ENCODE results near the gene IREB2.
"Not testable (repeated sequence)": the region's sequence is repeated elsewhere in the genome, so short reads cannot be mapped to it uniquely, and the experiment has no call there.

Gene IREB2

DNA sequence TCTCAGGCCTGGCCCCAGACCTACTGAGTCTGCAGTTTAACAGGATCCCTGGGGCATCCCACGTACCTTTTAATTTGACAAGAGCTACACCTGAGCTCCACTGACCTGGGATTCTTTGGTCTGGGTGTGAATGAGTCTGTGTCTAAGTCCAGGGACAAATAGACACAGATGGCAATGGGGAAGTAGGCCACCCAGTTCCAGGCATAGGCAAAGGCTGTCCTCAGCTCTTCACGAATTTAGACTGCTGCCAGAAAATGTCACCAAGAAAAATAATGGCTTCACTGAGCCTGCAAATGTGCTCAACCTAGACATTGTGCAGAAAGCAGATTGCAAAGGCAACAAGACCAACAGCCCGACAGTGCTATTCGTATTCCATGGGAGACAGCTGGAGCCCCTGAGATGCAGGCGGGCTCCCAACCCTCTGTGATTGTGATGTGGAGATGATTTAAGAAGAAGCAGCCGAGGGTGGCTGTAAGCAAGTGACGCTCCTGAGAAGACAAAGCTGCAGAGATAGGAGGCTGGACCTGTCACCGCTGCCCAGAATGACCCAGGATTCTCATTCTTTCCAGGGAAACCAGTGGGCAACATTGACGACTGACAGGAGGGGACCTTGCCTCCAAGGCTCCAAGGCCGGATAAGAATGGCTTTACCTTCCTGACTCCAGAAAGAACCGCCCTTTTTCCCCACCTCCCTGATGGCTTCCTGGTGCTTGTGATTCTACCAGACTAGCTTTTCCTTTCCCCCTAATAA, 39.8 kb upstream of the IREB2 start:
- Histone ChIP-seq H3K9me3 (ENCODE audit: severe bottlenecking) (no peaks in the 10 kb centered on the region), H3K4me1 (ENCODE audit: insufficient read depth, poor library complexity, severe bottlenecking) (no peaks in the 10 kb centered on the region), H3K36me3 (ENCODE audit: low read depth) (no peaks in the 10 kb centered on the region), H3K27me3 (ENCODE audit: insufficient read depth, poor library complexity, severe bottlenecking) (no peaks in the 10 kb centered on the region), H3K4me3 (ENCODE audit: severe bottlenecking) (no peak overlapping the region), H3K27ac (ENCODE audit: poor library complexity, severe bottlenecking) (no peak overlapping the region)
- ATAC-seq (ENCODE audit: low read depth): no peak
- DNase-seq (ENCODE audit: low spot score): peak; percentile 29
- TF ChIP-seq CTCF (IDR thresholded peaks at IDR 0.05; ENCODE audit: poor library complexity, severe bottlenecking): no peak

DNA sequence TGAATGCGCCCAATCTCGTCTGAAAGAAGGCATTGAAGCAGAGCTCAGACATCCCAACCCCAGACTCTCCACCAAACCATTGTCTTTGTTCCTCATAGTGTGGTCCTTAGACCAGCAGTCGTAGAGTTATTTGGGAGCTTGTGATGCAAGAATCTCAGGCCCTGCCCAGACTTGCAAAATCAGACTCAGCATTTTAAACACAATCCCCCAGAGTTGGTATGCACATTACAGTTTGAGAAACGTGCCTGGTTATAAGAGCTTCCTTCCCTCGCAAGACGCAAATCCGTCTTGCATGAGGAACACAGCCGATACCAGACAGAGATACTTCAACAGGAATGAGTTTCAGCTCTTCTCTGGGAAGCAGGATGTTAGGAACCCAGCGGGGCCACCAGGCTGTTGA, 38.9 kb upstream of the IREB2 start:
- Histone ChIP-seq H3K4me3 (ENCODE audit: severe bottlenecking) (no peak overlapping the region), H3K27ac (ENCODE audit: poor library complexity, severe bottlenecking) (no peak overlapping the region), H3K9me3 (ENCODE audit: severe bottlenecking) (no peaks in the 10 kb centered on the region), H3K36me3 (ENCODE audit: low read depth) (no peaks in the 10 kb centered on the region), H3K27me3 (ENCODE audit: insufficient read depth, poor library complexity, severe bottlenecking) (no peaks in the 10 kb centered on the region), H3K4me1 (ENCODE audit: insufficient read depth, poor library complexity, severe bottlenecking) (no peaks in the 10 kb centered on the region)
- ATAC-seq (ENCODE audit: low read depth) (no peak), DNase-seq (ENCODE audit: low spot score) (peak; percentile 15)
- TF ChIP-seq CTCF (IDR thresholded peaks at IDR 0.05; ENCODE audit: poor library complexity, severe bottlenecking): no peak

DNA sequence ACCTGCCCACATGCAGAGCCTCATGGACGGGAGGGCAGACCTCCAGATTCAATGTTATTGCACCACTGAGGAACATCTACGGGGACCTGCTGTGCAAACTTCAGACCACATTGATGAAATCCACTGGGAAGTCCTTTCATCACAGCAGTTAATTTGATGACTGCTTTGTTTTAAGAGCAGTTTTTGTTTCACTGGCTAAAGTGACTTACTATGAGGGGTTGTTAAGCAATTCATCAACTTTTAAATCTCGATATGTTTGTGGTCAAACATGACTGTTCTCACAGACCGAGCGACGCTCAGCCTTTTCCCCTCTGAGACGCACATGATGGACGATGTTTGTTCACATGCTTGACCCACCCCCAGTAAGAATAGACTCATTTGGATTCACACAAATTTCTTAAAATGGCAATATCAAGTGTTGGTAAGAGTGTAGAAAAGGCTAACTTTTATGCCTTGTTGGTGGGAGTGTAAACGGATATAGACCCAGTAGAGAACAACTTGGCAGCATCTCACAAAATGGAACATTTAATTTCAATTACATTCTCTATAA, 35.9 kb upstream of the IREB2 start:
- Histone ChIP-seq H3K4me1 (ENCODE audit: insufficient read depth, poor library complexity, severe bottlenecking) (no peaks in the 10 kb centered on the region), H3K36me3 (ENCODE audit: low read depth) (no peaks in the 10 kb centered on the region), H3K4me3 (ENCODE audit: severe bottlenecking) (no peak overlapping the region), H3K27ac (ENCODE audit: poor library complexity, severe bottlenecking) (no peak overlapping the region), H3K9me3 (ENCODE audit: severe bottlenecking) (no peaks in the 10 kb centered on the region), H3K27me3 (ENCODE audit: insufficient read depth, poor library complexity, severe bottlenecking) (no peaks in the 10 kb centered on the region)
- DNase-seq (ENCODE audit: low spot score): no peak
- TF ChIP-seq CTCF (IDR thresholded peaks at IDR 0.05; ENCODE audit: poor library complexity, severe bottlenecking): no peak
- no peak for ATAC-seq (ENCODE audit: low read depth)

DNA sequence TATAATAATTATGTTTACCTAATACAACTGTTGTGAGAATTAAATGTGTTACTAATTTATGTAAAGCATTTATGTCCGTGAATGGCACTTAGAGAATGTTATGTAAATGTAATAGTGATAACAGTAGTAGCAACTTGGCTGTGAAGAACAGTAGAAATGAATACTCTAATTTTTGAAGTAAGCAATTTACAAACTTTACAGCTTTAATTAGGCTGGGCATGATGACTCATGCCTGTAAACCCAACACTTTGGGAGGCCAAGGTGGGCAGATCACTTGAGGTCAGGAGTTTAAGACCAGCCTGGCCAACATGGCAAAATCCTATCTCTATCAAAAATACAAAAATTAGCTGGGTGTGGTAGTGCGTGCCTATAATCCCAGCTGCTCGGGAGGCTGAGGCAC, 33.9 kb upstream of the IREB2 start:
- Histone ChIP-seq H3K9me3 (ENCODE audit: severe bottlenecking) (no peaks in the 10 kb centered on the region), H3K27ac (ENCODE audit: poor library complexity, severe bottlenecking) (no peak overlapping the region), H3K36me3 (ENCODE audit: low read depth) (no peaks in the 10 kb centered on the region), H3K27me3 (ENCODE audit: insufficient read depth, poor library complexity, severe bottlenecking) (no peaks in the 10 kb centered on the region), H3K4me1 (ENCODE audit: insufficient read depth, poor library complexity, severe bottlenecking) (peaks cover 11% of the 10 kb centered on the region), H3K4me3 (ENCODE audit: severe bottlenecking) (no peak overlapping the region)
- DNase-seq (ENCODE audit: low spot score) (no peak), ATAC-seq (ENCODE audit: low read depth) (no peak)
- no peak for TF ChIP-seq CTCF (IDR thresholded peaks at IDR 0.05; ENCODE audit: poor library complexity, severe bottlenecking)

GRCh38 chr15:78404796-78405195, 33.2 kb upstream of the IREB2 start:
- H3K27ac ChIP-seq (ENCODE audit: poor library complexity, severe bottlenecking); H3K9me3 ChIP-seq (ENCODE audit: severe bottlenecking); DNase-seq (ENCODE audit: low spot score); H3K27me3 ChIP-seq (ENCODE audit: insufficient read depth, poor library complexity, severe bottlenecking); H3K36me3 ChIP-seq (ENCODE audit: low read depth); H3K4me3 ChIP-seq (ENCODE audit: severe bottlenecking); ATAC-seq (ENCODE audit: low read depth): not testable (repeated sequence)
- peaks cover 11% of the 10 kb centered on the region for H3K4me1 ChIP-seq (ENCODE audit: insufficient read depth, poor library complexity, severe bottlenecking)
